ENCODE results near the gene SLC30A2.

The SLC30A2 gene

GRCh38 chr1:26012864-26013263 lies 33.1 kb downstream of the SLC30A2 start:
- H3K4me3 ChIP-seq (ENCODE audit: low read depth, low read length): no peak overlapping the region
- DNase-seq (ENCODE audit: low read depth): no peak
- TF ChIP-seq, protein P1, sequence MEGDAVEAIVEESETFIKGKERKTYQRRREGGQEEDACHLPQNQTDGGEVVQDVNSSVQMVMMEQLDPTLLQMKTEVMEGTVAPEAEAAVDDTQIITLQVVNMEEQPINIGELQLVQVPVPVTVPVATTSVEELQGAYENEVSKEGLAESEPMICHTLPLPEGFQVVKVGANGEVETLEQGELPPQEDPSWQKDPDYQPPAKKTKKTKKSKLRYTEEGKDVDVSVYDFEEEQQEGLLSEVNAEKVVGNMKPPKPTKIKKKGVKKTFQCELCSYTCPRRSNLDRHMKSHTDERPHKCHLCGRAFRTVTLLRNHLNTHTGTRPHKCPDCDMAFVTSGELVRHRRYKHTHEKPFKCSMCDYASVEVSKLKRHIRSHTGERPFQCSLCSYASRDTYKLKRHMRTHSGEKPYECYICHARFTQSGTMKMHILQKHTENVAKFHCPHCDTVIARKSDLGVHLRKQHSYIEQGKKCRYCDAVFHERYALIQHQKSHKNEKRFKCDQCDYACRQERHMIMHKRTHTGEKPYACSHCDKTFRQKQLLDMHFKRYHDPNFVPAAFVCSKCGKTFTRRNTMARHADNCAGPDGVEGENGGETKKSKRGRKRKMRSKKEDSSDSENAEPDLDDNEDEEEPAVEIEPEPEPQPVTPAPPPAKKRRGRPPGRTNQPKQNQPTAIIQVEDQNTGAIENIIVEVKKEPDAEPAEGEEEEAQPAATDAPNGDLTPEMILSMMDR (IDR thresholded peaks at IDR 0.05; ENCODE audit: insufficient read depth, low read depth, low read length, missing control alignments): no peak

DNA sequence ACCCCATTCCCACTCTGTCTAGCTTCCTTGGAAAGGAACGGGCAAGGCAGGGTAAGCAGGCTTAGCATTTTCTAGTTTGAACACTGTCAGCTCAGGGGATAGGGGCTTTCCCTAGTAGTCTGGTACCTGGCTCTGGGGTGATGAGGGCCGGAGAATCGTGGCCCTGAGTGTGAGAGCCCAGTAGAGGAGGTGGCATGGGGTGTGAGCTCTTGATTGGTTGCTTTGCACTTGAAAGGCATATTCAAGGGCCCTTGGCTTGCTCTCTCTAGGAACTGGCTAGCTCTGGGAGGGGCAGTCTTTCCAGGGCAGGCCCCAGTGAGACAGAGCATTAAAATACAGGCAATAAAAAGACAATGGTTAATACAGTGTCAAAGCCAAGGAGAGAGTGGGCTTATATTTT lies 35.1 kb downstream of the SLC30A2 start:
- DNase-seq (ENCODE audit: low read depth): no peak

DNA sequence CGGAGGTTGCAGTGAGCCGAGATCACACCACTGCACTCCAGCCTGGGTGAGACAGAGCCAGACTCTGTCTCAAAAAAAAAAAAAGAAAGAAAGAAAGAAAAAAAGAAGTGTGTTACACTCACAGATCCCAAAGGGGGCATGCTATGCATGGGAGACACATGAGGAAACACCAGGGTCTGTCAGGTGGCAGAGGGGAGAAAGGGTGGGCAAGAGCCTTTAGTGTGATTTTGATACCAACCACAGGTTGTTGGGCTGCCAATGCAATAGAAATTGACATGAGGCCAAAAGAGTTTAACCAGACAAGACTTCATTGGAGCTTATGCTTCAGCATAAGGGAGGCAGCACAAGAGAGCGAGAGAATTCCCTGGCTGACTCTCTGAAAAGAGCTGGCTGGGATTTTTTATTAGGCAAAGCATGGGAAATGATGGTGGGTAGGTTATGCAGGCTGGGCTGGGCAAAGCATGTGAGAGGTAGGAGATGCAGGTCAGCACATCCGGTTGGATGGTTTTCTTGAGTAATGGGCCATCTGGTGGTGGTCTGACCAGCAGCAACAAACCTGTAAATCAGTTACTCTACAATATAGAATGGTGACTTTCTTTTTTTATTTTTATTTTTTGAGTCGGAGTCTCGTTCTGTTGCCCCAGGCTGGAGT lies 36.0 kb downstream of the SLC30A2 start:
- TF ChIP-seq, protein P1 (IDR thresholded peaks at IDR 0.05; ENCODE audit: insufficient read depth, low read depth, low read length, missing control alignments): peak; percentile 12
- no peak overlapping the region for H3K4me3 ChIP-seq (ENCODE audit: low read depth, low read length)
- peak; percentile 51 for DNase-seq (ENCODE audit: low read depth)

More for the DNA sequence above, 35.1 kb downstream of the SLC30A2 start:
- TF ChIP-seq, protein P1 (IDR thresholded peaks at IDR 0.05; ENCODE audit: insufficient read depth, low read depth, low read length, missing control alignments): no peak
- H3K4me3 ChIP-seq (ENCODE audit: low read depth, low read length): no peak overlapping the region

DNA sequence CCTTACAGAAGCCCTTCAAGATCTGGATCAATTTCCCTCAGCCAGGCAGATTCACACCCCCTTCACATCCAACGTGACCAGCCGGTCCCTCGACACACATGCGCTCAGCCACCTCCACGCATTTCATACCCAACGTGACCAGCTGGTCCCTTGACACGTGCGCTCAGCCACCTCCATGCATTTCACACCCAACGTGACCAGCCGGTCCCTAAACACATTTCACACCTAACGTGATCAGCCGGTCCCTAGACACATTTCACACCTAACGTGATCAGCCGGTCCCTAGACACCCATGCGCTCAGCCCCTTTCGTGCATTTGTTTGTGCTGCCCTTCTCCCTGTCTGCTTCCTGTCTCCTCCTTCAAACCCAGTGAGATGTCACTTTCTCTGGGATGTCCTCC lies 39.2 kb downstream of the SLC30A2 start:
- no peak for DNase-seq (ENCODE audit: low read depth)

DNA sequence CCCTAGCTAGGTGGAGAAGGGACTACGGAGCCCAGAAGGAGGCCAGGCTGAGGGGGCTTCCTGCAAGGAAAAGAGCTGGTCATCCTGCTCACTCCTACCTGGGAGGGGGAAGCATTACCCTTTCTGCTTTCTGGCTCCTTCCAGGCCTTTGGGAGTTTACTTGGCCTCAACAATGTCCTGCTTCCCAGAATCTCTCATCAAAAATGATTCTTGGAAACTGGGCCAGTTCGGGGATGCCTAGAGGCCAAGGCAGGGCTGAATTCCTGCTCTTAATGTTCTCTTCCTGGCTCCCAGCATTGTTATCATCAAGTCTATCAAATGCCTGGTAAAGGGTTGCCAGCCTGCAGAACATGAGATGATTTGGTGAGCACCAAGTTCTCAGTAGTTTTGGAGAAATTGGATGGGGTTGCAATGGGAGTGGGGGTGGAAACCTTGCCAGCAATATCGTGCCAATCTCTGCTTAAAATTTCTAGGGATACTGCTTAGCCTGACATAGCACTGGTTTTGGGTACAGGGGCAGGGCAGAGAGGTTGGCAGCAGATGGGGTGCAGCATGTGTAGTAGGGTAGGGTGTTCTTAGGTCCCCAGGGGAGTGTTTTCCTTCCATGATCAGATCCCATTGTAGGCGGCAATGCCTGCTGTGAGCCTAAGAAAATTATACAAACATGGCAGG lies 40.3 kb downstream of the SLC30A2 start:
- TF ChIP-seq, protein P1 (IDR thresholded peaks at IDR 0.05; ENCODE audit: insufficient read depth, low read depth, low read length, missing control alignments): no peak
- H3K4me3 ChIP-seq (ENCODE audit: low read depth, low read length): no peak overlapping the region
- no peak for DNase-seq (ENCODE audit: low read depth)

More for the DNA sequence above, 39.2 kb downstream of the SLC30A2 start:
- no peak overlapping the region for H3K4me3 ChIP-seq (ENCODE audit: low read depth, low read length)
- TF ChIP-seq, protein P1 (IDR thresholded peaks at IDR 0.05; ENCODE audit: insufficient read depth, low read depth, low read length, missing control alignments): no peak

- TF ChIP-seq, protein P1 (IDR thresholded peaks at IDR 0.05; ENCODE audit: insufficient read depth, low read depth, low read length, missing control alignments): no peak
- no peak overlapping the region for H3K4me3 ChIP-seq (ENCODE audit: low read depth, low read length)
- DNase-seq (ENCODE audit: low read depth): no peak
These were observed 42.2 kb downstream of the SLC30A2 start for GRCh38 chr1:26003756-26004155.
